ENCODE results near the gene TNIK.

DNA sequence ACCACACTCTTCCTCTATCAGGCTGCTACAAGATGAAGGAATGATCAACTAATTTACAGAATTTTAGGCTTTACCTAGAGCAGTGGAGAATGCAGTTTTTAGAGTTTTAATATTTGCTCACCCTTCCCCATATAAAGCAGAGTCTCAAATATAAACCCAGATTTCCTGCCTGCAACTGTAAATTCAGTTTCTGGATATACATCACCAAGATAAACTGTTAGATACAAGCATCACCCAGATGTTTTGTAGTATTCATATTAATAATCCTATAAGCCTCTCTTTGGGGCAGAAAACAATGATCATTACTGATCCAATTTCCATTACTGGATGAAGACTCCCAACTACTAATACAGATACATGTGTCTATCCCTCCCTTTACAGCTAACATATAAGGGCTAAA lies 205.9 kb downstream of the TNIK start:
- TF ChIP-seq POLR2AphosphoS5 (IDR thresholded peaks at IDR 0.05) (no peak), POLR2A (IDR thresholded peaks at IDR 0.05; ENCODE audit: low read depth) (no peak), CTCF (IDR thresholded peaks at IDR 0.05) (no peak)

All from esophagus muscularis mucosa (tissue), 3 donors.